SIG-M5 (cell line): ENCODE measurements around the gene GABRB1.
"Not testable (repeated sequence)": the region's sequence is repeated elsewhere in the genome, so short reads cannot be mapped to it uniquely, and the experiment has no call there.

ENCODE experiments used
- DNase-seq: peaks from one replicate; lab custom pipeline; 2025; lab: John Stamatoyannopoulos, UW

Gene GABRB1

GRCh38 chr4:47213106-47213505, 181.7 kb downstream of the GABRB1 start:
- DNase-seq = no peak

- DNase-seq = no peak
Measured at GRCh38 chr4:47213539-47213938, 182.2 kb downstream of the GABRB1 start.

- no peak for DNase-seq
Measured at GRCh38 chr4:47213971-47214370, 182.6 kb downstream of the GABRB1 start.

- no peak for DNase-seq
Measured at GRCh38 chr4:47215759-47216158, 184.4 kb downstream of the GABRB1 start.

- DNase-seq = no peak
Measured at GRCh38 chr4:47217291-47217690, 185.9 kb downstream of the GABRB1 start.

GRCh38 chr4:47217884-47218283, 186.5 kb downstream of the GABRB1 start:
- DNase-seq = no peak

GRCh38 chr4:47218631-47219030, 187.3 kb downstream of the GABRB1 start:
- DNase-seq = no peak

GRCh38 chr4:47219586-47219985, 188.2 kb downstream of the GABRB1 start:
- DNase-seq = no peak

- DNase-seq = no peak
Measured at GRCh38 chr4:47221721-47222120, 190.4 kb downstream of the GABRB1 start.

GRCh38 chr4:47222276-47222675, 190.9 kb downstream of the GABRB1 start:
- DNase-seq = no peak

- DNase-seq = no peak
Measured at GRCh38 chr4:47224361-47224760, 193.0 kb downstream of the GABRB1 start.

- DNase-seq = no peak
Measured at GRCh38 chr4:47235721-47236120, 204.4 kb downstream of the GABRB1 start.

GRCh38 chr4:47238667-47239066, 207.3 kb downstream of the GABRB1 start:
- no peak for DNase-seq

GRCh38 chr4:47239649-47240048, 208.3 kb downstream of the GABRB1 start:
- DNase-seq = no peak

GRCh38 chr4:47251348-47252135, 220.2 kb downstream of the GABRB1 start:
- no peak for DNase-seq

- no peak for DNase-seq
Measured at GRCh38 chr4:47263721-47264120, 232.4 kb downstream of the GABRB1 start.

- DNase-seq = no peak
Measured at GRCh38 chr4:47270201-47270888, 239.0 kb downstream of the GABRB1 start.

- no peak for DNase-seq
Measured at GRCh38 chr4:47271291-47271690, 239.9 kb downstream of the GABRB1 start.

GRCh38 chr4:47274901-47275300, 243.5 kb downstream of the GABRB1 start:
- DNase-seq = no peak

GRCh38 chr4:47275595-47275994, 244.2 kb downstream of the GABRB1 start:
- DNase-seq = no peak

GRCh38 chr4:47278631-47279030, 247.3 kb downstream of the GABRB1 start:
- DNase-seq = no peak

- no peak for DNase-seq
Measured at GRCh38 chr4:47287735-47288134, 256.4 kb downstream of the GABRB1 start.

GRCh38 chr4:47289805-47290204, 258.4 kb downstream of the GABRB1 start:
- no peak for DNase-seq

GRCh38 chr4:47290873-47291272, 259.5 kb downstream of the GABRB1 start:
- DNase-seq = not testable (repeated sequence)
